Tibial nerve (tissue), 3 donors: ENCODE results near the gene GMPPA.

Source experiments
- POLR2A ChIP-seq, 2 donors: fragments of 450-650 bp; IDR thresholded peaks; one replicate each; pipeline ENCODE4 v1.6.1; 2017; ENCODE audit warnings: antibody characterized with exemption in 2 of 2, mild to moderate bottlenecking in 2 of 2, moderate library complexity in 2 of 2
- TF ChIP-seq, protein P1 (sequence below), 5 experiments: fragments of 200-600 bp in 3 of 5; fragments of 450-650 bp in 2 of 5; sonication (generic) in 3 of 5; IDR thresholded peaks; one replicate each; pipeline ENCODE4 v1.5.1; 2016 to 2019; ENCODE audit warnings: antibody characterized with exemption in 5 of 5, mild to moderate bottlenecking in 3 of 5, moderate library complexity in 2 of 5

DNA sequence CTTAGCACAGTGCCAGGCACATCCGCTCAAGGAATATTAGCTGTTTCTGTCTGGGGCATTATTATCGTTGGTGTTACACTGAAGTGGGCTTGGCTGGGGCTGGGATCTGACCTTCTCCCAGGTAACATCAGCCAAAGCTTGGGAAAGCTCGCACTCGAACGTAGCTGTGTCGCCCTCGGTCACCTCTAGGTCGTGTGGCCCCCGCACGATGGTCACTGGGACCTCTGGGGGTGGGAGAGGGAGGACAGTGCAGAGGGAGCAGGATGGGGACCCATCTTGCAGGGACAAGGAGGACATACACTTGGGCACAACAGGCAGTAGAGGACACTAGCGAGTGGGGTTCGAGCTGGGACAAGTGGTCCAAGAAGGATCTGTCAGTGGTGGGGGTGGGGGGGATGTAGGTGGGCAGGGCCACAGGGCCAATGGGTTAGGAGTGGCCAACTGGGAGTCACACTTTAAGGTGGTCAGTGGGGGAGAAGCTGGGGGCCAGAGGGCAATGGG, 54.8 kb downstream of the GMPPA start:
- TF ChIP-seq, protein P1, sequence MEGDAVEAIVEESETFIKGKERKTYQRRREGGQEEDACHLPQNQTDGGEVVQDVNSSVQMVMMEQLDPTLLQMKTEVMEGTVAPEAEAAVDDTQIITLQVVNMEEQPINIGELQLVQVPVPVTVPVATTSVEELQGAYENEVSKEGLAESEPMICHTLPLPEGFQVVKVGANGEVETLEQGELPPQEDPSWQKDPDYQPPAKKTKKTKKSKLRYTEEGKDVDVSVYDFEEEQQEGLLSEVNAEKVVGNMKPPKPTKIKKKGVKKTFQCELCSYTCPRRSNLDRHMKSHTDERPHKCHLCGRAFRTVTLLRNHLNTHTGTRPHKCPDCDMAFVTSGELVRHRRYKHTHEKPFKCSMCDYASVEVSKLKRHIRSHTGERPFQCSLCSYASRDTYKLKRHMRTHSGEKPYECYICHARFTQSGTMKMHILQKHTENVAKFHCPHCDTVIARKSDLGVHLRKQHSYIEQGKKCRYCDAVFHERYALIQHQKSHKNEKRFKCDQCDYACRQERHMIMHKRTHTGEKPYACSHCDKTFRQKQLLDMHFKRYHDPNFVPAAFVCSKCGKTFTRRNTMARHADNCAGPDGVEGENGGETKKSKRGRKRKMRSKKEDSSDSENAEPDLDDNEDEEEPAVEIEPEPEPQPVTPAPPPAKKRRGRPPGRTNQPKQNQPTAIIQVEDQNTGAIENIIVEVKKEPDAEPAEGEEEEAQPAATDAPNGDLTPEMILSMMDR (IDR thresholded peaks at IDR 0.05): no peak
- TF ChIP-seq POLR2A (IDR thresholded peaks at IDR 0.05): no peak
